Measurements from ENCODE around the gene HPSE2.

The HPSE2 gene

GRCh38 chr10:98450618-98451017, 785.0 kb downstream of the HPSE2 start:
- no peak for DNase-seq

- no peak for DNase-seq
Observed at GRCh38 chr10:98449287-98449686, 786.4 kb downstream of the HPSE2 start.

GRCh38 chr10:98446661-98447221, 788.9 kb downstream of the HPSE2 start, which contains the start of gene HPS1:
TSS of gene HPS1 (minus strand) at chr10:98446935. CDS start at chr10:98443240, 3,695 bp downstream.
- DNase-seq, result peak; percentile 86

- peak; percentile 45 for DNase-seq
Observed at GRCh38 chr10:98446151-98446660, 789.4 kb downstream of the HPSE2 start.

DNA sequence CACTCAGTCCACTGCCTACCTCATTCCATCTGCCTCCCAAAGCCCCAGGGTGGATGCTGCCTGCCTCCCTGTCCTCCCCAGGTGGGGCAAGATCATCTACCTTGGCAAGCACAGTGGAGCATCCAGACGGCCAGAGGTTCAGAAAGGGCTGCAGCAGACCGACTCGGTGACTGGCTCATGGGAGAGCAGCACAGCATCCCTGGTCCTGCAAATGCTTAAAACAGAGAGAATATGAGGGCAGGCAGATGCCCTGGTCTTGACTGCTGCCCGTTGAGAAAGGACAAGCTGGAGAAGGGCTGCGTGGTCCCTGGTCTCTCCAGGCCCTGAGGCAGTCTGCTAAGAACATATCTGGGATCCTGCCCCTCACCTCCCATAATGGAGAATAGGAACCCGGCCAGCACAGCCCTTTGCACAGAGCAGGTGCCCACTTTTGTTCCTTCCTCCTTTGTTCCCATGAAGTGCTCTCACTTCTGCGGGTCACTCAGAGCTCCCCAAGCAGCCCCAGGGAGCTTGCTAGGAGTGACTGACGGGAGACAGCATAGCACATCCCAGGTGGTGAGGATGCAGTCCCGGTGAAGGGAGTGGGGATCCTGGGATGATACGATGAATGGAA, 790.3 kb downstream of the HPSE2 start:
- DNase-seq, result no peak

- no peak for DNase-seq
Observed at GRCh38 chr10:98444314-98445006, 791.2 kb downstream of the HPSE2 start.

GRCh38 chr10:98438715-98439114, 796.9 kb downstream of the HPSE2 start:
- no peak for DNase-seq

DNA sequence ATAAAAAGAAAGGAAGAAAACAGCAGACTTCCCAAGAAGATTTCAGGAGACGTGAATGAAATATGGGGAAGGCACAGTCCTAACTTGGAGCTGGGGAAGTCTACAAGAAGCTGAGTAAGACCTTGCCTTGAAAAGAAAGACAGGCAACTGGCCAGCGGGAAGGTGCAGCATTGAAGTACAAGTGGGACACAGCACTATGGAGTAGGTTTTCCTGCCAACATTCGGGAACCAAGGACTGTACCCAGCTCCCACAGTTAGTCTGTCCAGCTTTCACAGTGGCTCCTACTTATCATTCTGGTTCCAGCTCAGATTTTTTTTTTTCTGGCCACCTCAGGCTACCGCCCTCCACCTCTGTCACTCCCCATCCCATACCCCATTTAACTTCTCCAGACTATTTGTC, 798.9 kb downstream of the HPSE2 start:
- no peak for DNase-seq

DNA sequence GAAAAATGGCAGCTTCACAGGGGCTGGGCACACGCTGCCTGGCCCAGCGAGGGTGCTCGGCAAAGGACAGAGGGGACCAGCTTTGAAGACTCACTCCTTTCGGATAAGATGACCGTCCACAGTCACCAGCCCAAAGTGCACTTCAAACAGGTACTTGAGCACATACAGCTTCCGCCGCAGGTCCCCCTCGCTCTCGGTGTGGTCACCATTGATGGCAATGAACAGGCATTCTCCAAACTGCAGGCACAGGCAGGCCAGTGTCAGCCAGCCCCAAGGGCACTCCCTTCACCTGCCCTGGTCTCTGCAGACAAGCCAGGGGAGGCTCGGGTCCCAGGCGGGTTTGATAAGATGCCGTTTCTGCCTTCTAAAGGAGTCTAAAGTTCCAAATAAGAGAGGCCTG, 800.5 kb downstream of the HPSE2 start:
- DNase-seq, result no peak

DNA sequence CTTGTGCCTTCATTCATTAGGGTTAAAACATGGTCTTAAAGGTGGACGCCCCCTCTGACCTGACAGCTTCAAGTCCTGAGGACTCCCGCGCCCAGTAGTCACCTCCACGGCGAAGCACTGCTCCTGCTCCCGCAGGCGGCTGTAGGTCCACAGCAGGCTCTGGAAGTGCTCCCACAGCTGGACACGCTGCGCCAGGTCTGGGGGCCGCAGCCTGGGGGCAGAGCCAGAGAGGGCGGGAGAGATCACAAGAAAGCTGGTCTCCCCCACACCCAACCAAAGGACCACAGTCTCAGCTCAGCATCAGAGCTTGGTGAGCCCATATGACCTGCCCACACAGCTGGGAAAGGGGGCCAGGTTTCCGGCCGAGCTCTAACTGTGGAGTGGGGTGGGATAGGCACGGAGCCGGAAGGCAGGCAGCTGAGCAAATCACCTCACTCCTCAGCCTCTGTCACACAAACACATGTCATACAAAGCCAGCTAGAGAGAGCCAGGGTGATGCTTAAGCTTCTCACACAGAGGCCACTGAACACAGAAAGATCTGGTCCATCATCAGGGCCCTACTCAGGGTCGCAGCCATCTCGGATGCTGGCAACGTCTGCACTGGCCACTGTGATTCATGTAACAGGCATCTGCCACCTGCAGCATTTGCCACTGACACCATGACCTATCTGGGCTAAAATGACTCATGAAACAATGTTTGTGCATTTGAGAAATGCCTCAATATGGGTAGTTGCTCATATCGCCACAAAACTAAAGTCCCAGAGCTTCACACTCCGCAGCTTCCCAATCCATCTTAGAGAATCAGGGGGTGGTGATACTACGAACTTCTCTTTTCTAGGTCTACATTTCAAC, 801.5 kb downstream of the HPSE2 start:
- no peak for DNase-seq

DNA sequence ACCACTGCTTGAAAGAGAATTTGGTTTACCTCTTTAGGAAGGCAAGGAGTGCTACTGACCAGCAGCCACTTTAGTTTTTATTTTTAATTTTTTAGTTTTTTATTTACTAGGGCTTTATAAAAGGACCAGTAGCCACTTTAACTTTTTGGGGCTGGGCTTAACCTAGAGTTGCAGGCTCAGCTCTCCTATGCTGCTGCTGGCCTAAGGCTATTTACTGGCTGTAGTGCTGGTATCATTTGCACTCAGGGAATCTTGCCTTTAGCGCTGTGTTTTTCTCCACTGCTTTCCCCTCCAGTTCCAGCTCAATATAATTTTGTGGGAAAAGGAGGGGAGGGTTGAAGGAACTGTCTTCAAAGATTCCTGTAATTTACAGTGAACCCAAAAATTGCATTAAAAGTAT, 802.3 kb downstream of the HPSE2 start:
- DNase-seq, result no peak

- DNase-seq, result no peak
Observed at GRCh38 chr10:98432330-98432729, 803.3 kb downstream of the HPSE2 start.

- DNase-seq, result no peak
Observed at GRCh38 chr10:98431016-98431415, 804.6 kb downstream of the HPSE2 start.

- no peak for DNase-seq
Observed at GRCh38 chr10:98430427-98430826, 805.2 kb downstream of the HPSE2 start.

- DNase-seq, result no peak
Observed at GRCh38 chr10:98429320-98430072, 806.2 kb downstream of the HPSE2 start.

GRCh38 chr10:98427011-98427515, 808.6 kb downstream of the HPSE2 start:
- no peak for DNase-seq

DNA sequence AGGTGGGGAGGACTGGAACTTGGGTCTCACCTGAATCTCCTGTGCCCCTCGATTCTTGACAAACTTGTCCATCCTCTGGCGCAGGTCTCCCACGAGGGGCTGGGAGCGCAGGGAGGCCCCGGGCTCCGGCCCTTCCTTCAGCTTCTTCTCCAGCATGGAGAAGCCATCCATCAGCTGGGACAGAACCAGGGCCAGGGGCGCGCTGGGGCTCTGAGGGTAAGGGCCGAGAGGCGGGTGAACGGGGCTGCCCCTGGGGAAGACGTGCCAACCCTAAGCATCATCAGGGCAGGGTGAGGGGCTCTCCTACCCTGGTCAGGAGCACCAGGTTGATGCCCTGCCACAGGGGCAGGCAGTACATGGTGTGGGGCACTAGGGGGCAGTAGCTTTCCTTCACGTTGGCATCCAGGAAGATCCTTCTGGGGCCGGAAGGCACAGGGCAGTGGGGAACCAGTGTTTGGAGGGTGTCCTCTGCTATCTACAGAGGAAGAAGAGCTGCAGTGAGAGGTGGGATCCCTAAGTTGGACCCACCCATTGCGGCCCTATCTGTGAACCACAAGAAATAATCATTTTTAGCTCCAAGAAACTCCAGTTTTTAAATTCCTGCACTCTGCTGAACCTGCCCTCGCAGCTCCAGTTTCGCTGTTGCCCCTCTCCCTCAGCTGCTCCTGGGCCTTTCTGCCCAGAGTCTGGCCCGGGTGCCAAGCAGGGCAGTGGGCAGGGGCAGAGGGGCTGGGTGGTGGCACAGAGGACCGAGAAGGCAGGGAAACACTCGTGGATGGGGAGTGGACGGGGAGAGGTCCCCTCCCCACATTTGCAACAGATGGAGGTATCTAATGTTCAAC, 809.9 kb downstream of the HPSE2 start:
- DNase-seq, result peak; percentile 57

GRCh38 chr10:98424295-98425254, 811.1 kb downstream of the HPSE2 start:
- DNase-seq, result no peak

GRCh38 chr10:98423691-98424120, 811.9 kb downstream of the HPSE2 start:
- no peak for DNase-seq

DNA sequence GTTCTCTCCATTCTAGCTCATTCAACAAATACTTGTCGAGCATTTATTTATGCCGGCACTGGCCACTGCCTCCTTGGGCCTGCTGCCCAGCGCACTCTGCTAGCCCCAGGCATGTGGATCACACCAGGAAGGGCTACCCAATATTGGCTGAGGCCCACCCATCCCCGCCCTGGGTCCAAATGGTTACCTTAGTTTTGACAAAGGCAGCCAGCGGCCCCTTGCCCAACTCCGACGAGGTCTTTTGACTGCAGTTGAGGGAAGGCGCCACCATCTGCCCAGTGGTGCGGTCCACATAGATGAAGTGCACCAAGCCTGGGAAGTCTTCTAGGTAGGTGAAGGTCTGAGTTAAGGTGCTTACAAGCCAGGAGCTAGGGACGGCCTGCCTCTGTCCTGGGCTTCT, 813.5 kb downstream of the HPSE2 start:
- DNase-seq, result no peak
